NCI-H2196 treated with DMSO at 0.1 percent for 48 hours (cell line): ENCODE data around the gene CHRND.
A peak's percentile ranks its signal among the peaks of the same experiment; 100 is the strongest.

Experiments
- DNase-seq: peaks from one replicate; lab custom pipeline; 2025; ENCODE audit not compliant: unreplicated experiment; lab: John Stamatoyannopoulos, UW

The CHRND gene

DNA sequence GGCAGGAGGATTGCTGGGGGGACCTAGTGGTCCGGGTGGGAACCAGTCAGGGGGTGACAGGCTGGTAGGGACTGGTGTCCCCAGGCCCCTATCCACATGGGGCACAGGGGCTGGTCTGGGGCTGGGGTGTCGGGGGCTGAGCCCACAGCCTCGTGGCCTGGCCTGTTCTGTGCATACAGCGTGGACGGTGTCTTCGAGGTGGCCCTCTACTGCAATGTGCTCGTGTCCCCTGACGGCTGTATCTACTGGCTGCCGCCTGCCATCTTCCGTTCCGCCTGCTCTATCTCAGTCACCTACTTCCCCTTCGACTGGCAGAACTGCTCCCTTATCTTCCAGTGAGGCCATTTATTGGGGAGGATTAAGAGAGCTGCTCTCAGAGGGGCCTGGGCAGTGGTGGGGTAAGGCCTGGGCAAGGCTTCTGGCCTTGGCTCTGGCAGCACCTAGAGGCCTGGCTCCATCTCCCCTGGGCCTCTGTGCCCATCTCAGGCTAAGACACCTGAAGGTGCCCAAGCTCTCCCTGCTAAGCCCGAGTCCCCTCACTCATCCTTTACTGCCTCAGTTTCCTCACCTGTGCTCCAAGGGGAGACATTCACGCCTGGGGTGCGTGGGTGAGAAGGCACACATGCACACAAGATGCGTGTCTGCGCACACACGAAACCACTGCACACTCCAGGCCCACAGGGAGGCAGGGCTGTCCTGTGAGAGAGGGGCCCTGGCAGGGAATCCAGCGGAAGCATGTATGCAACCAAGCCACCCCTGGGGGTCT lies 15.4 kb downstream of the CHRND start:
- no peak for DNase-seq

DNA sequence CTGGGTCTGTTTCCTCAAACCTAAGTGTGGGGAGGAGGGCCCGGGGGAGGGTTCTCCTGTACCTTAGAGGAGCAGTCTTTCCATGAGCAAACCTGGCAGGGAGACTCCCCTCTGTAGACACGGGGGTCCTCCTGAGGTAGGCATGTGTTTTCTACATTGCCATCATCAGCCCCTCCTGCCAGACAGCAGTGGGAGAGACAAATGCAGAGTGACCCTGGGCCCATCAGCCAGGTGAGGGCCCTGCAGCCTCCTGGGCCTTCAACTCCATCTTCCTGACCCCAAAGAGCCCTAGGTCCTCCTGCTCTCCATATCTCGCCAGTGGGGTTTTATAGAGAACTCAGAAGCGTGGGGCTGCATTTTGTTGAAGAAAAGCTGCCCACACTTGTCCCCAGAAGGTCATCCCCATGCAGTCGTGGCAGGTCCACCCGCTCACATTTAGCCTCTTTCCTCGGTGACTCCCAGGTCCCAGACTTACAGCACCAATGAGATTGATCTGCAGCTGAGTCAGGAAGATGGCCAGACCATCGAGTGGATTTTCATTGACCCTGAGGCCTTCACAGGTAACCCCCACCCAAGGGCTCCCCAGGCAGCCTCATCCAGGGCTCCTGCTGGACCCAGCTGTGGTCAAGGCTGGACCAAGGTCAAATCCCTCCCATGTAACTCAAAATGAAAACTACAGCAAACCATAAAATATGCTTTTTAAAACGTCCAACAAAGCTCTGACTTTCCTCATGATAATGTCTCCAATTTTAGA lies 16.2 kb downstream of the CHRND start:
- DNase-seq: no peak

DNA sequence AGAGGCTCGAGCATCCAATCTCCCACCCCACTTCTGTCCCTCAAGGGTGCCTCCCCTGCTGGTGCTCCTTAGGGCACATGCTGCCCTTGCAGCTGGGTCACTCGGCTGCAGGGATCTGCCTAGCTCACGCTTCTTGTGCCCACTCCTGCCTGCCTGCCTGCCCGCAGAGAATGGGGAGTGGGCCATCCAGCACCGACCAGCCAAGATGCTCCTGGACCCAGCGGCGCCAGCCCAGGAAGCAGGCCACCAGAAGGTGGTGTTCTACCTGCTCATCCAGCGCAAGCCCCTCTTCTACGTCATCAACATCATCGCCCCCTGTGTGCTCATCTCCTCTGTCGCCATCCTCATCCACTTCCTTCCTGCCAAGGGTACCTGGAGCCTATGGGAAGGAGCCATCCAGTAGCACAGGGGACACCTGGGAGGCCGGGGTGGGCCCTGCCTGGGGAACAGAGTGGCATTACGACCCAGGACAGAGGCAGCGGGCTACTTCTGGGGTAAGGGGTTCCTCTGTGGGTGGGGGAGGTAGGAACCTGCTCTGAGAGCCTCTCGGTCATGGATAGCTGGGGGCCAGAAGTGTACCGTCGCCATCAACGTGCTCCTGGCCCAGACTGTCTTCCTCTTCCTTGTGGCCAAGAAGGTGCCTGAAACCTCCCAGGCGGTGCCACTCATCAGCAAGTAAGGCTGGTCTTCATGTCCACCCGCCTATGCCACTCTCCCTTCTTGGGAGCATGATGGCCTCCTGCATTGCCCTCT lies 16.9 kb downstream of the CHRND start:
- DNase-seq: no peak

DNA sequence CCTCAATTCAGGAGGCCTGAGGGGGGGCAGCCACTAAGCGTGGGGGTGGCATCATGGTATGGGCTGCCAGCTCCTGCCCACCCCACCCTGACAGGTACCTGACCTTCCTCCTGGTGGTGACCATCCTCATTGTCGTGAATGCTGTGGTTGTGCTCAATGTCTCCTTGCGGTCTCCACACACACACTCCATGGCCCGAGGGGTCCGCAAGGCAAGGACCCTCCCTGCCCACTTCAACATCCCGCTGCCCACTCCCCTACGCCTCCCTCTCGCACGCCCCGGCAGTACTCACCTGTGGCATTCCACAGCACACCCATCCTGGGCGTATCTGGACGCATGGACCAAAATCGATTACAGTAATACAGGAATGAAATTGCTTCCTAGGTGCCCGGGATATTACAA lies 17.5 kb downstream of the CHRND start:
- DNase-seq: no peak

DNA sequence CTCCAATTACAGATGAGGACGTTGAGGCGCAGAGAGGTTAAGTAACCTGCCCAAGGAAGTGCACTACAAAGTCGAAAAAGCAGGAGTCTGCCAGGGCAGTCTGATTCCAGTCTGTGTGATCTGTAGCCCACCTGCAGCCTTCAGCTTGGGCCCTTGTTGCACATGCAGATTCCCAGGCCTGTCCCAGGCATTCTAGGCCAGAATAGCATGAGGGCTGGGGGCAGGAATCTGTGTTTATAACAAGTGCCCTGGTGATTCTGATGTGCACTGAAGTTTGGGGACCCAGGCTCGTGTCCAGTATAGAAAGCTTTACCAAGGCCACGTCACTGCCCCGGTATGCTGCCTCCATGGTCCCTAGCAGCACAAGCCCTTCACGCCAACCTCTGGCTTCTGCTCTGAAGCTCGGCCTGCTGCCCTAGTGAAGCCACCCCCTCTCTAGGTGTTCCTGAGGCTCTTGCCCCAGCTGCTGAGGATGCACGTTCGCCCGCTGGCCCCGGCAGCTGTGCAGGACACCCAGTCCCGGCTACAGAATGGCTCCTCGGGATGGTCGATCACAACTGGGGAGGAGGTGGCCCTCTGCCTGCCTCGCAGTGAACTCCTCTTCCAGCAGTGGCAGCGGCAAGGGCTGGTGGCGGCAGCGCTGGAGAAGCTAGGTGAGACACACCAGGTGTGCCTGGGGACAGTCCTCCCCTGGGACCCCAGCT lies 18.1 kb downstream of the CHRND start:
- no peak for DNase-seq

DNA sequence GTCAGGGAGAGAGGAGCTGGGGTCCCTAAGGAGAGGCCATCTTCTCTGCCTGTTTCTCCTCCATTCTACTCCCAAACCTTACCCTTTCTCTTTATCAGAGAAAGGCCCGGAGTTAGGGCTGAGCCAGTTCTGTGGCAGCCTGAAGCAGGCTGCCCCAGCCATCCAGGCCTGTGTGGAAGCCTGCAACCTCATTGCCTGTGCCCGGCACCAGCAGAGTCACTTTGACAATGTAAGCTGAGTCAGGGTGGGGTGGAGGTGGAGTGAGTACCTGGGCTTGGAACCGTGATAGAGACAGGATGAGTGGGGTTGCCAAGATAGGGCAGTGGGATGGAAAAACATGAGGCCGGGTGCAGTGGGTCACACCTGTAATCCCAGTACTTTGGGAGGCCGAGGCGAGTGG lies 18.7 kb downstream of the CHRND start:
- no peak for DNase-seq

DNA sequence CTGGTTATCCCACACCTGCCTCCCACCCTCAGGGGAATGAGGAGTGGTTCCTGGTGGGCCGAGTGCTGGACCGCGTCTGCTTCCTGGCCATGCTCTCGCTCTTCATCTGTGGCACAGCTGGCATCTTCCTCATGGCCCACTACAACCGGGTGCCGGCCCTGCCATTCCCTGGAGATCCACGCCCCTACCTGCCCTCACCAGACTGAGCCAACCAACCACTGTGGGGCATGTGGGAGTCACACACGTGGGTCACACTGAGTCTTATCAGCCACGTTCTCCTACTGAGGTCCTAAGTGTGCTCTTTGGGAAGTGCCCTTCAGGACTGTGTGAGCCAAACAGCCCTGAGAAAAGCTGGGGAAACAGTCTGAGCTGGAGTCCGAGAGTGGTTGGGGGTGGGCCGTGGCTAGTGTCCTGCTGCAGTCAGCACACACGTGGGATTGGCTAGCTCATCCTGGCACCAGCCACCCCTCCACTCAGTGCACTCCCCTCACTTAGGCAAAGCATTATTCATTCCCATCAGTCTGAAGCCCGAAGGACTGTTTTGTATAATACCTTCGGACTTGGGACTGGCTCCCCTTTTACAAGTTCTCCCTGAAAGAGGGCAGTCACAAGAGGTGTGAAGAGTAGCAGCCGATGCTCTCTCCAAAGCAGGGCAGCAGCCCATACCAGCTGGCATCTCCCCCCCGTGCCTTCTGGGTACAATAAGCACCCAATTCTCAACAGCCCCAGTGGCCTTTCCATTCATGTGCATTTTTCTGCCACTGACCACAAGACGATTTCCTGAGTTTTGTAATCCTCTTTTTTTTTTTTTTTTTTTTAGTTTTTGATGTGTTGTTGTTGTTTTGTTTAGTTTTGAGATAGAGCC lies 19.8 kb downstream of the CHRND start:
- no peak for DNase-seq

DNA sequence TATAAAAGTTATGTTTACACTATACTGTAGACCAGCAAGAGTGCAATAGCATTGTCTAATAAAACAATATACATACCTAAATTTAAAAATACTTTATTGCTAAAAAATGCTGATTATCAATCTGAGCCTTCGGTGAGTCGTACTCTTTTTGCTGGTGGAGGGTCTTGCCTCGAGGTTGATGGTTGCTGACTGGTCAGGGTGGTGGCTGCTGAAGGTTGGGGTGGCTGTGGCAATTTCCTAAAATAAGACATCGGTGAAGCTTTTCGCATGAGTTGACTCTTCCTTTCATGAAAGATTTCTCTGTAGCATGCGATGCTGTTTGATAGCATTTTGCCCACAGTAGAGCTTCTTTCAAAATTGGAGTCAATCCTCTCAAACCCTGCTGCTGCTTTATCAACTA lies 22.0 kb downstream of the CHRND start:
- DNase-seq: no peak

DNA sequence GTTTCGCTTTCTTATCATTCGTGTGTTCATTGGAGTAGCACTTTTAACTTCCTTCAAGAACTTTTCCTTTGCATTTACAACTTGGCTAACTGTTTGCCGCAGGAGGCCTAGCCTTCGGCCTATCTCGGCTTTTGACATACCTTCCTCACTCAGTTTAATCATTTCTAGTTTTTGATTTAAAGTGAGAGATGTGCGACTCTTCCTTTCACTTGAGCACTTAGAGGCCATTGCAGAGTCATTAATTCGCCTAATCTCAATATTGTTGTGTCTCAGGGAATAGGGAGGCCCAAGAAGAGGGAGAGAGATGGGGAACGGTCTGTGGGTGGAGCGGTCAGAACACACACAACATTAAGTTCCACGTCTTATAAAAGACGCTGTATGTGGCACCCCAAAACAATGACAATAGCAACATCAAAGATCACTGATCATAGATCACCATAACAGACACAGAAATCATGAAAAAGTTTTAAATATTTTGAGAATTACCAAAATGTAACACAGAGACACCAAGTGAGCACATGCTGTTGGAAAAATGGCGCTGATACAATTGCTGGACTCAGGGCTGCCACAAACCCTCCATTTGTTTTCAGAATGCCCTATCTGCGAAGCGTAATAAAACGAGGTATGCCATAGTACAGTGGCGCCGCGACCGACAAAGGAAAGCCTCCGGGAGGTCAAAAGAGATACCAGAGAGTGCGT lies 23.8 kb downstream of the CHRND start:
- DNase-seq: no peak

DNA sequence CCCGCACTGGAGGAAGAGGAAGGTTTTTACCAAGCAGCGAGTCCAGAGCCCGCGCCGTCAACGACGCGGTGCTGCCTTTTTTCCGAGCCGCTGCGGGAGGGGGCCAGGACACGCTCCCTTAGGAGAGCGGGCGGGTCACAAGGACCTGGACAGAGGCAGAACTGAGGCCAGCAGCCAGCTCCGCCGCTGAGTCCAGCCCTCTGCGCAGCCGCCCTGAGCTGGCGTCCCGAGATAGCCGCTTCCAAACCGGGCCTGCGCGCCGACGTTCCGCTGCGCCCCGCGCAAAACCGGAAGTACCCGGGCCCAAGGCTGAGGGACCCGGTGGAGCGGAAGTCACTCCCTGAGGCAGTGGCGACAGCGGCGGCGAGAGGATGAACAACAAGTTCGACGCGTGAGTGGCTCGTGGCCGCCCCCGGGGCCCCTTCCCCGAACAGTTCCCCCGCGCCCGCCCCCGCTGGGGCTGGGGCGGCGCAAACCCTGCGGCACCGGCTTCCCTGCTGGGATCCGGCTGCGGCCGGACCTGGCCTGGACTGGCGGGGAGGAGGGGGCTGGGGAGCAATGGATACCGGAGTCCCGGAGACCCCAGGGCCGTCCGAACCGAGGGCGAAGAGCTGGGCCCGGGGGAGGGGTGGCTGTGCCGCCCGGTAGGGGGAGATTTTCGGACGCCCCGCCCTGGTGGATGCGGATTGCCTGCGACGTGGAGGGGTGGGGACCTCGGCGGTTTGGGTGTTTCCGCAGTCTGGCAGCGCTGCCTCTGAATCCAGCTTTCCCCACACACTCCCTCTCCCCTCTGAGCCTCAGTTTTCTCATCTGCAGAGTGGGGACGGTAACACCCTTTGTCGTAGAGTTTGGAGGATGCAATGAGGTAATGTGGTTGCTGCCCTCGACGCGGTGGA lies 24.6 kb downstream of the CHRND start, which contains the start of the genes EIF4E2 and TIGD1:
TSS of gene EIF4E2 (plus strand) at position 336 of the 896 bp plus-strand sequence. CDS start at position 372, 36 bp downstream.
TSS of gene TIGD1 (minus strand) at position 204 of the 896 bp plus-strand sequence. CDS start 675 bp downstream, outside the sequence.
- DNase-seq: peak; percentile 84

DNA sequence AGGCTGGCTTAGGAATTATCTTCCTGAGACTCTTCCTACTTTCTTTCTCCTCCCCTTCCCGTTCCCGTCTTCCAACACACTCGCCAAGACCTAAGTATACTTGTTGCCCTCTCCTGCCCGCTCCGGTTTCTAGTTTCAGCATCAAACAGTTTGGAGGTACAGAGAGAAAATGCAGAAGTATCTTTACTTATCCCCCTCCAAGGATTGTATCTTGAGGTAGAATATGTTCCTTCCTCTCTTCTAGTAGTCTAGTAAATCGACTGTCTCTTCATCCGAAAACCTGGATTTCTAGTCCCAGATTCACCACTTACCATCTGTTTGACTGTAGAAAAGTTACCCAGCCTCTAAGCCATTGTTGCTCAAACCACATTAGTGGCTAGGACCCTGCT lies 25.3 kb downstream of the CHRND start:
- no peak for DNase-seq

DNA sequence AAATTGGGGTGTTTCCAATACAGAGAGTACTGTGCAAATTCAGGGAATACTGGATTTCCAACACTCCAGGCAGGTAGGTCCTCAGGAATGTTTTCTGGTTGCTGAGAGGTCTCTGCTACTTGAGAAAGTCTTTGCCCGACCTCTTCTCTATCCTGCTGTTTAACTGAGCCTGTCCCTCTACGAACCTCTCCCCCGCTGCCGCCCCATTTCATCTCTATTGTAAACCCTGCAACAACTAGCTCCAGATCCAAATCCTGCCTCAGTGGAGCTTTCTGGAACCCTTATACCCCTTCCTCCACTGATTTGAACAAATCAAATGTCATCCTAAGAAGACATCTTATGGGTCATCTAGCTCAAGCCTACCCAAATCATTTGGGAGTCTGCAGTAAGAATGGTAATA lies 25.8 kb downstream of the CHRND start:
- no peak for DNase-seq

DNA sequence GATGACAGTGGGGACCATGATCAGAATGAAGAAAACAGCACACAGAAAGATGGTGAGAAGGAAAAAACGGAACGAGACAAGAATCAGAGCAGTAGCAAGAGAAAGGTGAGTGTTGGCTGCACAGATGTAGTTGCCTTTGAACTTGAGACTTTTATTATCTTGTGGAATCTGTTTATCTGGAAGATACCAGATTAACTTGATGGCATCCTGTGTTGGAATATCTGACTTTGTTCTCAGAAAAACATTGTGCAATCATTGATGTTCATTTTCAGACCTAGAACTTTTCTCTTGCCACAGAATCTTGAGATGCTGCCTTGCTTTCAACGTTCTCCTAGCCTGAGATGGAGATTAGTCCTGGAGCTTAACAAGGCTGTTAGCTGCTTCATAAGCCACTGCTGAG lies 30.5 kb downstream of the CHRND start:
- DNase-seq: no peak

DNA sequence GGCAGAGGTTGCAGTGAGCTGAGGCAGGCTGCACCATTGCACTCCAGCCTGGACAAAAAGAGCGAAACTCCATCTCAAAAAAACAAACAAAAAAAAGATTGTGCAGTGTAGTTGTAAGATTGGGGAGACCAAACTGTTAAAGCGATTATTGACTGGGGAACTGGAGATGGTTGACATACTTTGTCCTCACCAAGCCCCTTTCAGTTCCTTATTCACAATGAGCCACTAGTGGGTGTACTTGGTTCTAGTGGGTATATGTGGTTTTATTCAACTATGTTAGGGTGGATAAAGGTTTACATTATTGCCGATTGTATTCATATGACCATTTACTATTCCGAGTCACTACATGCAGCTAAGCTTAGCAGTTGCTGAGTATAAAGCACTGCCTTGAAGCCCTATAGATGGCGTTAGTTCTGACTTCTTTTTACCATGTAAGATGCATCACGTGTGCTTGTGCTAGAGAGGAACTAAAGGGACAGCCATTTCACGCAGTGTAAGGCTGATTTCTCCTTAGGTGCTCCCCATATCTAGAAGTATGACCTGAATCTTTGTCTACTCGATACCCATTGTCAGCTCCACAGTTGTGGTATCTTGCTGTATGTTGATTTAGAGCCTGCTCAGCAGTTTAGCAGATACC lies 36.7 kb downstream of the CHRND start:
- DNase-seq: no peak

DNA sequence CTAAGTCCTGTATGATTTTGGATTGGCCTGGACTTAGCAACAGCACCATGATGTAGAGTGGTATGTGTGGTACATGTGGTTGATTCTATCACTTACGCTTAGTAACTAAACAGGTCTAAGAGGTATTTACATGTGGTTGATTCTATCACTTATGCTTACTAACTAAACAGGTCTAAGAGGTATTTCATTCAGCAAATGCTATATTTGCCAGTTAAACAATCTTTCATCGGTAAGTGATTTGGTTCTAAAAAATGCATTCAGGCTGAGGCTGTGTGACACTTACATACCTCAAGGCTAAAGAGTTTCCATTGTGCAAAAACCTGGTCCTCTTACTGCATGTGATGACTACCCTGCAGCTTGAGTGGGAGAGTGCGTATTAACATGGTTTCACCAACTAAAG lies 37.6 kb downstream of the CHRND start:
- DNase-seq: no peak

DNA sequence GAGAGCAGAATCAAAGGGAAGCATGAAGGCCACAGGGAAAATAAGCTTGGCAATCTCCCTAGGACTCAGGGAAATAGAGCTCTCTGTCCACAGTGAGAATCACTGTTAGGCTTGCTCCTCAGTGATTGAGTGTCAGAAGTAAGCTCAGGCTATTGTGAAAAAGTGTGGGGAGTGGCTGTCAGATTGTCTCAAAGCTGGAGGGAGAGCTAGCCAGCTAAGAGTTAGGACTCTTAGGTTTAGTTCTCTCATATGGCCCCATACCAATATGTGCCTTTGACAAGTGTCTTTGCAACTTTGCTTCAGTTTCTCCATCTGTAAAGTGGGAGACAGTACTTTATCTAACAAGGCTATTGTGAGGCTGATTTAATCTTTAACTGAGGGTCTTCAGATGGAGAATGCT lies 41.8 kb downstream of the CHRND start:
- DNase-seq: no peak

DNA sequence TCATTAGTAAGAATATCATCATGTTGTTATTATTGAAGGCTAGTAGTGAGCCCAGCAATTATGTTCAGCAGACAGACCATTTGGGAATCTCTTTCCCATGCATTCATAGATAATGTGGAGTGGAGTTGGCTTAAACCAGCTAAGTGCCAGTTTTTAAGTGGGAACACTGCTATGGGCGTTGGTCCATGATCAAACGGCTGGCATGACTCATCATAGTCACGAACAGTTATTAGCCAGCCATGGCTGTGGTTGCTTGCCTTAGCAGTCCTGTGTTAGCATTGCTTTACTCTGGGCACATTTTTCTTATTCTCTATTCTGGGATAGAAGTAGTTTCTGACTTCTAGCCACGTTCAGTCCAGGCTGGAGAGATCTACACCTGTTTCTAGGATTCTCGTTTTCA lies 42.2 kb downstream of the CHRND start:
- no peak for DNase-seq

DNA sequence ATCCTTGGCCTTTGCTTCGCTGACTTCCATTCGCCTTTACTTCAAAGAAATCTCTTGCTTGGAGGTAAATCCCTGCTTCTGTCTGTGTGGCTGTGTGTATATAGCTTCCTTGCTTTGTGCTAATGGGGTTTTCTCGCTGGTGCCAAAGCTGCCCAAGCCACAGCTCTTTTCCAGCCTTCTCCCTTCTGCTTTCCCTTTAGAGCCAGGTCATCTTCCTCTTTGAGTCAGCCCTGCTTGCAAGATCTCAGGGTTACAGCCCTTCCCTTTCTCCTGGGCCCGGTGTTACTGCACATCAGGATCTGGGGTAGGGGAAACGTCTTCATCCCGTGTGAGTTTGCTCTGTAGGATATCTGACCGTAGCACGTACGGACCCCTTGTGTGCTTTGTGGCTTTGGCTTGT lies 43.6 kb downstream of the CHRND start:
- DNase-seq: no peak
